Spinal cord (tissue), 10 donors: ENCODE results near the gene STK10. TPM values are rescaled to one million over a fixed set of nuclear protein-coding genes. Genes with fewer than 3 reads are reported as not detected.

Experiments used
- DNase-seq, 6 donors: peaks; one replicate each; pipeline versions ENCODE4 v3.0.0 to v3.0.0-alpha.2; 2013 to 2015; ENCODE audit warnings: low spot score in 6 of 6, low read depth in 4 of 6
- H3K27ac ChIP-seq: one replicate; pipeline ENCODE4 v1.5.1; 2013; ENCODE audit warnings: low read depth, low read length, control low read depth
- H3K27me3 ChIP-seq: one replicate; pipeline ENCODE4 v1.6.1; 2013; ENCODE audit warnings: low read length; ENCODE audit not compliant: control insufficient read depth, insufficient read depth
- H3K36me3 ChIP-seq: one replicate; pipeline ENCODE4 v1.6.1; 2013; ENCODE audit warnings: low read length; ENCODE audit not compliant: control insufficient read depth, insufficient read depth
- H3K4me1 ChIP-seq: one replicate; pipeline ENCODE4 v1.6.1; 2013; ENCODE audit warnings: low read length; ENCODE audit not compliant: control insufficient read depth, insufficient read depth
- H3K4me3 ChIP-seq: one replicate; pipeline ENCODE4 v1.5.1; 2013; ENCODE audit warnings: low read depth, low read length, control low read depth
- H3K9me3 ChIP-seq: one replicate; pipeline ENCODE4 v1.6.1; 2013; ENCODE audit warnings: low read length; ENCODE audit not compliant: control insufficient read depth, insufficient read depth
- WGBS: methylation state at CpG from one replicate; pipeline ENCODE4 v1.1.5; 2013; ENCODE audit warnings: missing lambda C conversion rate; ENCODE audit not compliant: insufficient coverage; 5-methylcytosine and 5-hydroxymethylcytosine counted together
- polyA plus RNA-seq, 2 donors: library from polyadenylated mRNA; unstranded; fragments of 120-200 nt; gene quantifications; one replicate each; pipeline ENCODE4 v1.2.1, GENCODE V29; 2013; ENCODE audit not compliant: insufficient read length in 2 of 2
- total RNA-seq, 2 donors: library from RNA; depleted of rRNA in 1 of 2; stranded (reverse); fragments of 120-200 nt in 1 of 2; fragments of >200 nt in 1 of 2; gene quantifications; one replicate each; pipeline versions ENCODE4 v1.2.3 to v1.2.4, GENCODE V29; 2013 to 2014
- donor health status: healthy.

The STK10 gene
- total and polyA plus RNA-seq, 4 donors: 14.7 to 25.8 (median 16.5) TPM

GRCh38 chr5:172065431-172066065 is 122.5 kb downstream of the STK10 start:
- no peaks in the 10 kb centered on the region for H3K4me1 ChIP-seq

GRCh38 chr5:172064766-172065165 is 123.3 kb downstream of the STK10 start:
- no peak for DNase-seq
- peaks cover 28% of the 10 kb centered on the region for H3K36me3 ChIP-seq
- H3K4me1 ChIP-seq: no peaks in the 10 kb centered on the region
- H3K27me3 ChIP-seq: no peaks in the 10 kb centered on the region
- no peaks in the 10 kb centered on the region for H3K9me3 ChIP-seq
- 95% methylated on average over 8 of the region's 9 CpGs for WGBS
- no peak overlapping the region for H3K27ac ChIP-seq
- no peak overlapping the region for H3K4me3 ChIP-seq

More at GRCh38 chr5:172065431-172066065, 122.5 kb downstream of the STK10 start:
- no peaks in the 10 kb centered on the region for H3K9me3 ChIP-seq
- 94% methylated on average over 6 of the region's 7 CpGs for WGBS
- DNase-seq: no peak
- no peaks in the 10 kb centered on the region for H3K27me3 ChIP-seq
- H3K36me3 ChIP-seq: peaks cover 21% of the 10 kb centered on the region
- no peak overlapping the region for H3K27ac ChIP-seq
- H3K4me3 ChIP-seq: no peak overlapping the region

DNA sequence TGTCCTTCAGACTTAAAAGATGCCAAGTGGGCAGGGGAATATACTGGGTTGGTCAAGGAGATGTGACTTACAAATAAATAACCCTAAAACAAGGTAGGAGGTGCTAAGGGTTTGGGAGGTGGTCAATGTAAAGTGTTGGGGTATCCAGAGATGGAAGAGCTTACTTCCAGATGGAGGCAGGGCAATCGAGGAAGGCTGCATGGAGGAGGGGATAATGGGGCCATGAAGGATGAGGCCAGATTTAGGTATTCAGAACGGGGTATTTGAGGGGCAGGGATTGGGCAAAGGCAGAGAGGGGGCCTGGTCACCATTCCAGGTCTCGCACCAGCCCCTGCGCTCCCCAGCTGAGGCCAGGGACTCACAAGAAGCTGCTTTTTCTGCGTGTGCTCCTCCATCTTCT is 123.7 kb downstream of the STK10 start:
- no peaks in the 10 kb centered on the region for H3K9me3 ChIP-seq
- WGBS: 92% methylated on average over 5 of the region's 5 CpGs
- no peak overlapping the region for H3K4me3 ChIP-seq
- H3K27ac ChIP-seq: no peak overlapping the region
- H3K4me1 ChIP-seq: no peaks in the 10 kb centered on the region
- no peaks in the 10 kb centered on the region for H3K27me3 ChIP-seq
- H3K36me3 ChIP-seq: peaks cover 31% of the 10 kb centered on the region
- no peak for DNase-seq

- WGBS: 36% methylated on average over 12 of the region's 15 CpGs
- no peak overlapping the region for H3K27ac ChIP-seq
- peak in 1 of 6 donors; percentile 54 for DNase-seq
- peaks cover 34% of the 10 kb centered on the region for H3K36me3 ChIP-seq
- no peaks in the 10 kb centered on the region for H3K4me1 ChIP-seq
- no peaks in the 10 kb centered on the region for H3K27me3 ChIP-seq
- no peaks in the 10 kb centered on the region for H3K9me3 ChIP-seq
- no peak overlapping the region for H3K4me3 ChIP-seq
Measured at GRCh38 chr5:172063463-172064235, 124.4 kb downstream of the STK10 start.

DNA sequence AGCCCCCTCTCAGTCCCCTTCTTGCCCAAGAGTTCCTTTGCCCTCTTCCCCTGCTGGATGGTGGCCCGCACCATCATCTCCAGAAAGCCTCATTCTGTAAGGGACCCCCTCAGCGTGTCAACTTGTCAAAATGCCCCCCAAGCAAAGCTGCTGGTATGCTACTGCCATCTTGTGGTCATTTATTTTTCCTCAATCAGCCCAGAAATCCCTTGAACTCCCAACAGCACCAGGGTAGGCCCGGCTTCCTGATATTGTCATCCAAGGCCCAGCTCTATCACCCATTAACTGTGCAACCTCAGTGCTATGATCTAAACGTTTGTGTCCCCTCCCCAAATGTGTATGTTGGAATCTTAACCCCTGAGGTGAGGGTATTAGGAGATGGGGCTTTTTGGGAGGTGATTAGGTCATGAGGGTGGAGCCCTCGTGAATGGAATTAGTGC is 128.3 kb downstream of the STK10 start:
- no peaks in the 10 kb centered on the region for H3K27me3 ChIP-seq
- 89% methylated on average over 3 of the region's 5 CpGs for WGBS
- no peak for DNase-seq
- no peaks in the 10 kb centered on the region for H3K4me1 ChIP-seq
- H3K4me3 ChIP-seq: no peak overlapping the region
- no peaks in the 10 kb centered on the region for H3K9me3 ChIP-seq
- peaks cover 51% of the 10 kb centered on the region for H3K36me3 ChIP-seq
- no peak overlapping the region for H3K27ac ChIP-seq

GRCh38 chr5:172058088-172058487 is 129.9 kb downstream of the STK10 start:
- Histone ChIP-seq H3K36me3 (peaks cover 54% of the 10 kb centered on the region), H3K27ac (no peak overlapping the region)
- no CpG with 5 or more reads among the region's 6 CpGs for WGBS

DNA sequence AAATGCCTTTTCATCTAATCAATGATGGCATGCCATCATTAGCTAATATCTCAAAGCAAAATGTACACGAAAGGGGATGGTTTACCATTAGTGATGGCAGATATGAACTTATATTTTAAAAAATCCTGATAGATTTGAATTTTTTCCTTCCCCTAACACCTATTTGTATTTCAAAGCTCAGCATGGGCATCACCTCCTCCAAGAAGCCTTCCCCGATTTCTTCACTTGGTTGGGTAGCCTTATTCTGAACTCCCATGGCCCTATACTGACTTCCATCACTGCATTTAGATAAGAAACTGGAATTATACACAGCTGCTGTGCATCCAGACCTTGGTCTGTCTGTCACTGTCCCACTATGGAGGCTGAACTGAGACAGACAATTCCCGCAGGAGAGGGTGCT is 132.0 kb downstream of the STK10 start:
- Histone ChIP-seq H3K4me3 (no peak overlapping the region), H3K4me1 (no peaks in the 10 kb centered on the region), H3K27me3 (no peaks in the 10 kb centered on the region), H3K36me3 (peaks cover 56% of the 10 kb centered on the region), H3K9me3 (no peaks in the 10 kb centered on the region), H3K27ac (no peak overlapping the region)
- DNase-seq: no peak
- WGBS: 100% methylated on average over 2 of the region's 3 CpGs

More at GRCh38 chr5:172058088-172058487, 129.9 kb downstream of the STK10 start:
- no peak for DNase-seq
- no peaks in the 10 kb centered on the region for H3K27me3 ChIP-seq
- H3K4me3 ChIP-seq: no peak overlapping the region
- no peaks in the 10 kb centered on the region for H3K9me3 ChIP-seq
- no peaks in the 10 kb centered on the region for H3K4me1 ChIP-seq

- H3K36me3 ChIP-seq: peaks cover 56% of the 10 kb centered on the region
- DNase-seq: no peak
Measured at GRCh38 chr5:172055421-172055820, 132.6 kb downstream of the STK10 start.

GRCh38 chr5:172054611-172055153 is 133.3 kb downstream of the STK10 start:
- no peaks in the 10 kb centered on the region for H3K9me3 ChIP-seq
- DNase-seq: no peak
- H3K27me3 ChIP-seq: no peaks in the 10 kb centered on the region
- no peaks in the 10 kb centered on the region for H3K4me1 ChIP-seq
- peaks cover 54% of the 10 kb centered on the region for H3K36me3 ChIP-seq
- no peak overlapping the region for H3K27ac ChIP-seq
- no peak overlapping the region for H3K4me3 ChIP-seq
- 88% methylated on average over 9 of the region's 11 CpGs for WGBS

More at GRCh38 chr5:172055421-172055820, 132.6 kb downstream of the STK10 start:
- H3K27ac ChIP-seq: no peak overlapping the region
- WGBS: 94% methylated on average over 19 of the region's 19 CpGs
- H3K27me3 ChIP-seq: no peaks in the 10 kb centered on the region
- H3K9me3 ChIP-seq: no peaks in the 10 kb centered on the region
- H3K4me1 ChIP-seq: no peaks in the 10 kb centered on the region
- no peak overlapping the region for H3K4me3 ChIP-seq
